Smooth muscle cell of the pulmonary artery (primary cell): Measurements from ENCODE around the gene TPP2. TPM values are rescaled to one million over a fixed set of nuclear protein-coding genes. Genes with fewer than 3 reads are reported as not detected.

Source experiments
- total RNA-seq: library from RNA; depleted of rRNA; stranded (reverse); fragments of >200 nt; gene quantifications from 2 replicates; pipeline ENCODE4 v1.2.3, GENCODE V29; 2014

The TPP2 gene
- total RNA-seq = 37.5 and 44.8 TPM in 2 replicates

DNA sequence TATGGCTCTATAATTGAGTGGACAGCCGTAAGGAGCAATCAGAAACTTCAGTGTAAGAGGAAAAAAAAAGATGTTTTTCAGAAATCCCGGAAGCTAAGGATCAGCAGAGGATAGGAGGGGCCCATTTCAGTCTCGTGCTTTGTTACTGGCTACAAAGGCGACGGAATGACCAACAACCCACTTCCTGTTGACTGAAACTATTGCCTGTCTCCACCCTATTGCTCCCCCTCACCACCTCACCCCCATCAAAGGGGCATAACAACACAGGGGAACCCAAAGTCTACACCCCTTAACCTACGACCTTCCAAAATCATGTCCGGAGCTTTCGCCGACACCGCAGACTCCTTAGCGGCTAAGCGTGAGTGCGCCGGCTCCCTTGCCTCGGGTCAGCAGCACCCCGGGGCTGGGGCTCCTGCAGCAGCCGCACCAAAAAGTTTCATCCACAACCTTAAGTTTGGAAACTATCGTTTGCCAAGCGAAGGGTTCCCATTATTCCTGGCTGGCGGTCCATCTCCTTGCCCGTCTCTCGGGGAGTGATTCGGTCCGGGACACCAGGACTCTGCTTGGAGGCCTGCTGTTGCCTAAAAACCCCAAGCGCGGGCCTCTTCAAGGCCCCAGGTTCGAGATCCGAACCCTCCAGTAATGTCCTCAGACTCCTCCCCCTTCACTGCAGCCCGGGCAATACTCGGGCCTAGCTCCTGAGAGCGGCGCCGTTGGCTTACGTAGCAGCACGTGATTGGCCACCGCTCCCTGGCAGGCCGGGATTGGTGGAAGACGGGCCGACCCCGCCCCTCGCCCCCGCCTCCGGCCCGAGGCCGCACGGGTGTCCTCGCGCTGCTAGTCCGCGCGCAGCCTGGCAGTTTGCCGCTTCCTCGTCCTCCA is at the start of gene TPP2:
TSS of gene TPP2 (plus strand) at position 840 of the 882 bp plus-strand sequence. CDS start 53 bp downstream, outside the sequence.

DNA sequence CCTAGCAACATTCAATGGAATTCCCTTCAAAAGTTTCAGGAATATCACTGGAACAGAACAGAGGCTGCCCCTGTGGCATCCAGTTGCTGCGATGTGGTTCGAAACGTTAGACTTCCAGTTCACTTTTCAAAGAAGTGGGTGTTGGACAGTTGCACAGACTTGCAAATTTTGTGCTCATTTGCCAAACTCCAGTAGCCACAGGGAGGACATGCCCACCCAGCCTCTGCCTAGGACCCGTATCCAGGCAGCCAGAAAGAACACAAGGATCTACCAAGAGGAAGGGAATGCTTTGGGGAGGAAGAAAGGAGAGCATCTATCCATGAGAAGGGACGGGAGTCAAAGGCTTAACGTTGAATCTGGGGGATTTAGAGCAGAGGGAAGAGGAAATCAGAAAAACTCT is 98.2 kb downstream of the TPP2 start, which contains the start of gene METTL21C:
TSS of gene METTL21C (minus strand) at position 108 of the 400 bp plus-strand sequence. CDS start 546 bp downstream, outside the sequence.

Other genes with a start within 250 kb of the TPP2 start
- under 0.01 TPM in 1 of 2 replicates, not detected in the other for gene FGF14, start 194.9 kb upstream of the TPP2 start, total RNA-seq
- gene METTL21C, start 98.1 kb downstream of the TPP2 start, total RNA-seq = not detected in 2 replicates
- gene TEX30, start 176.8 kb downstream of the TPP2 start, total RNA-seq = 7.0 and 9.5 TPM in 2 replicates
- 28.9 and 33.3 TPM in 2 replicates for gene POGLUT2, start 202.0 kb downstream of the TPP2 start, total RNA-seq
- gene BIVM, start 202.1 kb downstream of the TPP2 start, total RNA-seq = 22.2 and 24.5 TPM in 2 replicates
- 51.3 and 55.5 TPM in 2 replicates for gene ERCC5, start 249.0 kb downstream of the TPP2 start, total RNA-seq